ENCODE measurements around the gene RTN4IP1.
"Not testable (repeated sequence)": the region's sequence is repeated elsewhere in the genome, so short reads cannot be mapped to it uniquely, and the experiment has no call there.

The RTN4IP1 gene

DNA sequence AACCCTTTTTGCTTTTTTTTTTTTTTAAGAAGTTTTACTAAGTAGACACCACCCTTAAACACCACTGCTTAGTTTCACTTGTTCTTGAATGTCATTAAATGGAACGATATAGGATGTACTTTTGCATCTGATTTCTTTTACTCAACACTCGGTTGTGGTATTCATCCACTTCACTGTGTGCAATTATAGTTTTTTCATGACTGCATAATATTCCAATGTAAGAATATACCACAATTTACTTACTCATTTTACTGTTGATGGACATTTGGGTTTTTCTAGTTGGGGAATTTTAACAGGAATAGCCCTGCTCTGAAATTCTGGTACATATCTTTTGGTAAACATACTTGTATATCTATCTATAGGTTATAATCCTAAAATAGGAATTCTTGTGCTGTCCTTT is 29.9 kb downstream of the RTN4IP1 start:
- no peak for DNase-seq
- in situ Hi-C loops (cut with MboI; ENCODE audit: low pct_unique_long_range_greater_than_20kb, low sequenced_read_pairs): loop anchor here (25.0 kb wide), 1 partner anchor 388 kb away; no protein-coding TSS in a partner anchor

DNA sequence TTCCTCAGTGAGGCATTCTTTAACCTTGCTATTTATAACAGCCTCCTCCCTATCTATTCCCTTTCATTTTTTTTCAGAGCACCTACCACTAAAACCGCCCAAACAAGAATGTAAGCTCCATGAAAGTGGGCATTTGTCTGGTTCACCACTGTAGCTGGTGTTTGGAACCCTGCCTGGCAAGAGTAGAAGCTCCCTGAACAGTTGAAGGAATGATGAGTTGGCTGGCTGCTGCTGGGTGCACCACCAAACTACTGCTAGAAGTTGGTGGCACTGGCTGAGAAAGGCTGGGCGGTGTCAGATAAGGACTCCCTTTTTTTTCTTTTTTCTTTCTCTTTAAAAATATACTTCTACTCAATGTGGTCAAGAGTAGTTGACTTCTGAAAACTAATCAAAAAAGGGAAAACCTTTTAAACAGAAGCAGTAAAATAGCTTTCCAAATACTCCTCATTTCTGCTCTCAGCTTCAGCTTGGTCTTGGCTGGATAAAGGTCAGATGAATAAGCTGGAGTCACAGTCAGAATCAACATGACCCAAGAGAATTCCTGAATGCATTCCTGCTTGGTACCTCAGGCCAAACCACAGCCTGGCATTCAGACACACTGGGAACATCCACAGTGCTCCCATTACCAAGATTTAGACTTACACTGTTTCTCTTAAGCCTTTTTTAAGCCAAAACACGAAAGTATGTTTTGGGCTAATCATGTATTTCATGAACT is 38.0 kb downstream of the RTN4IP1 start:
- in situ Hi-C loops (cut with MboI; ENCODE audit: low pct_unique_long_range_greater_than_20kb, low sequenced_read_pairs): loop anchor here (25.0 kb wide), 1 partner anchor 396 kb away; no protein-coding TSS in a partner anchor

DNA sequence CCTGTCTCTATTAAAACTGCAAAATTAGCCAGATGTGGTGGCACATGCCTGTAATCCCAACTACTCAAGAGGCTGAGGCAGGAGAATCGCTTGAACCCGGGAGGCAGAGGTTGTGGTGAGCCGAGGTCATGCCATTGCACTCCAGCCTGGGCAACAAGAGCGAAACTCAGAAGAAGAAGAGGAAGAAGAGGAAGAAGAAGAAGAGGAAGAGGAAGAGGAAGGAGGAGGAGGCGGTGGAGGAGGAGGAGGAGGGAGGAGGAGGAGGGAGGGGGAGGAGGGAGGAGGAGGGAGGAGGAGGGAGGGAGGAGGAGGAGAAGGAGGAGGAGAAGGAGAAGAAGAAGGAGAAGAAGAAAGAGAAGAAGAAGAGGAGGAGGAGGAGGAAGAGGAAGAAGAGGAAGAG is 40.4 kb downstream of the RTN4IP1 start:
- in situ Hi-C loops (cut with MboI; ENCODE audit: low pct_unique_long_range_greater_than_20kb, low sequenced_read_pairs): loop anchor here (25.0 kb wide), 1 partner anchor 398 kb away; no protein-coding TSS in a partner anchor

More for the DNA sequence above, 38.0 kb downstream of the RTN4IP1 start:
- no peak for DNase-seq

DNA sequence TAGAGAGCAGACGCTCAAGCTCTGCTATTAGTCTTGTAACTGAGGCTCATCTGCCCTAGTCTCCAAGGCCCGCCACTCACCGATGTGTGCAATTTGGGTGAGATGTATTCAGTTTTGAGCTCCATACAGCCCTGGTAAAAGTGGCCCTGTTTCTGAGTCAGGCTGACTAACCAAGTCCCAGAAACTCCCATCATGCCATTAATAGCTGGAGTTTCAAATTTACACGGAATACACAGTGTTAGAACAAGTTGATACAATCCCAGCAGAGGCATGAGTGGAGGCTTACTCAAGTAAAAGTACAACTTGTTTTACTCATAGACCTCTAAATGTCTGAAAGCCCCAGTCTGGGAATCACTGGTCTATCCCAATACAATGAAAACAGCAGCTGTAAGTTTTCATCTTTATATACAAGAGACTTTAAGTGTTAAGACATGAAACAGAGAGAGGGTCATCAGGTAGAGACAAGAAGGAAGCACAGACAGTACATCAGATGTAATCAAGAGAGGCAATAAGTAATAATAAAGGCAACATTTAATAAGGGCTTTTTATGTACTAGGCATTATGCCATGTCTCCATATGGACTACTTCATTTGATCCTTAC is 42.4 kb downstream of the RTN4IP1 start:
- no peak for DNase-seq
- in situ Hi-C loops (cut with MboI; ENCODE audit: low pct_unique_long_range_greater_than_20kb, low sequenced_read_pairs): loop anchor here (25.0 kb wide), 1 partner anchor 400 kb away; no protein-coding TSS in a partner anchor

More for the DNA sequence above, 40.4 kb downstream of the RTN4IP1 start:
- not testable (repeated sequence) for DNase-seq

DNA sequence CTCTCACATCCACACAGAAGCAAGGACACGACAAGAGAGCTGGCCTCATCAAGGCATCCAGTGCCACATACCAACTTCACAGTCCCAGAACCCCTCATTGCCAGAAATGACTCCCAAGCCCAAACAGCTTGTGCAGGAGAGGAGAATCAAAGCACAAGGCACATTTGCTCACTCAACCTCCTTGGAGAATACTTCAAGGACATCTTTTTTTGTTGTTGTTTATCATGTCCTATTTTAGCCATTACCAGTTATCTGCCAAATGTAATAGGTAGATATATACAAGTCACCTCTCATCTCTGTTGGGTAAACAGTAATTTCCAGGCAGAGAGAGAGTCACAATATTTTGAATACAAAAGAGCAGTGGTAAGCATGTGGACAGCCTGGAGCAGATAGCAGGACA is 47.8 kb downstream of the RTN4IP1 start:
- DNase-seq: no peak
- in situ Hi-C loops (cut with MboI; ENCODE audit: low pct_unique_long_range_greater_than_20kb, low sequenced_read_pairs): loop anchor here (25.0 kb wide), 1 partner anchor 406 kb away; no protein-coding TSS in a partner anchor

DNA sequence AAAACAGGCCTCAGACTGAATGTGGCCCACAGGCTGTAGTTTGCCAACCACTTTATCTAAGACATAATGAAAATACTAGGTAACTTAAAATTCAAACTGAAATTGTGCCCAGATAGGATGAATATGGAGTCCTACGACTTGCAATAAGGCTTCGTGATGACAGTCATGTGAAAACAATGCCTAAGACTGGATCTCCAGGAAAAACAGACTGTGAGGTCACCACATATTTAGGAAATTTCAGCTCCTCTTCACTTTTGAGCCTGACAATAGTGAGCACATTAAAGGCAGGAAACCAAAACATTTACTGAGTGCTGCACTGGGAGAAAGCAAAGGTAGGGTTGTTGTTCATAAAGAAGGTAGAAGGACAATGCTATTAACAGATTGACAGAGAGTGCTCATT is 50.0 kb downstream of the RTN4IP1 start:
- DNase-seq: no peak
- in situ Hi-C loops (cut with MboI; ENCODE audit: low pct_unique_long_range_greater_than_20kb, low sequenced_read_pairs): loop anchor here (25.0 kb wide), 1 partner anchor 408 kb away; no protein-coding TSS in a partner anchor

DNA sequence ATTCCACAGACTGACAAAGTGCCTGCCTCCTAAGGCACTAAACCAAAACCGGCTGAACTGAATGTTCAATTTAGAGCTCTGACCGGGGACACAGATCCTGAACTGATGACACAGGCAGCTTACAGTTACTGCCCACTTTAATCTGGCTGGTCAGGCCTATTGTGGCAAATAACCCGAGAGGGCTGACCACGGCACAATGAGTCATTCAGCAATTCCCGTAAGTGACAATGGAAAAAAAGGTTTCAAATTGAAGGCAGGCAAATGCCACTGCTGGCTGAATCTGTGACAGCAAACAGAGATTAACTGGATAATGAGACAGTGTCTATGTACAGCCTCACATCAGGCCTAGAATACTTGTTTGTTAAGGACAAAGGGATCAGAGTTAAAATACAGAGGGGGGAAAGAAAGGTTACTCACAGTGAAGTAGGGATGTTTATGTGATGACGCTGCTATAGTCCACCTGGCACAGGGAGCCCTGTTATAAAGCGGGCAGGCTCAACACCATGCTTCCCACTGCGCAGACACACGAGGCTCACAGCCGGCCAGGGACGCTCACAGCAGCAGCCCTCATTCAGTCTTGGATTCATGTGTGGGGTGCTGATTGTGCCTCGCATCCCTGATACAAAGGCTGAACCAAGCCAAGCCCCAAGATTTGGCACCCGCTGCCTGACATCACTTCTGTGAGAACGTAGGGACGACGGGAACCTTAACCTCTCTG is 54.4 kb downstream of the RTN4IP1 start:
- in situ Hi-C loops (cut with MboI; ENCODE audit: low pct_unique_long_range_greater_than_20kb, low sequenced_read_pairs): loop anchor here (25.0 kb wide), 2 partner anchors 213 to 412 kb away; partner anchors contain the start of gene CRYBG1
- no peak for DNase-seq

DNA sequence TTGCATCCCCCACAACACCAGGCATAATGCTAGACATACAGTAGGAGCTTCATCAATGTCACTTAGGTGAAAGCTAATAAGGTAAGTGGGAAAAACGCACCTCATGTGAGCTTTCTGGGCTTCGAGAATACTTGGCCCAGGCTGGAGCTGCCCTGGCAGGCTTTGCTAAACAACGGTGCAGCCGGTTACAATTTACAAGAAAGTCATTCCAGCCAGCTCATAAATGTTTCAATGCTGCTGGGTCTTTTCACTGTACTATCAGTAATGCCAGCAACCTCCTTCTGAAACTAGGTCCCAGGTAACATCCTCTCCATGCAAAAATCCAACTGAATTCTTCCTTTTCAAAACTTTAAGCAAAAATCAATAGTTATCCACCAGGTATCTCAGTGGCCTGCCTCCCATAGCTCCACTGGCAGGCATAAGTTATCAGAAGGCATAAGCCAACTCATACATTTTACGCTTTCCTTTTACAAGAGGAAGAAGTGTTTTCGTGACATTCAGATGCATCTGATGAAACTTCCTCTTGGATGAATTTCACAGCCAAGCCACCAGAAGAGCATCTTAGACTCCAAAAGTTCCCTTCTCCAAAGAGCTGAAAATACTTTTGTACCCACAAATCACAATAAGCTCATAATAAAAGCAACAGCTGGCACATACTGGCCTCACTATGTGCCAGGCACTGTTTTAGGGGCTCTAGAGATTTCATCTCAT is 56.3 kb downstream of the RTN4IP1 start:
- in situ Hi-C loops (cut with MboI; ENCODE audit: low pct_unique_long_range_greater_than_20kb, low sequenced_read_pairs): loop anchor here (25.0 kb wide), 1 partner anchor 211 kb away; the partner anchor contains the start of gene CRYBG1
- DNase-seq: no peak

DNA sequence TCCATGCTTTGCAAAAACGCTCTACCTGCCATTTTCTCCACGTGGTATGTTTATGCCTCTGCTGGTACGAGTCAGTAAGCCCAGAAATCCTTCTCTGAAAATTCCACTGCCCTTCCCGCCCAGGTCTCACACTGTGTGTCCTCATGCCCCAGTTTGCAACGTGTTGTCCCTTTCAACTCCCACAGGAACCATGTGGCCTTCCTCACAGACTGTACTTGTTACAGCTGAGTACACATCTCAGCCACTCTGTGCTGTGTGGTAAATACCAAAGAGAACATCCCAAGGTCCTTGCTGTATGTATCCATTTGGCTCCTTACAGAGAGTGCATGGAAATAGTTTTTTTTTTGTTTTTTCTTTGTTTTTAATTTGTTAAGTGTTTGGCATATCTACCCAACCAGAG is 56.9 kb downstream of the RTN4IP1 start:
- in situ Hi-C loops (cut with MboI; ENCODE audit: low pct_unique_long_range_greater_than_20kb, low sequenced_read_pairs): loop anchor here (25.0 kb wide), 1 partner anchor 210 kb away; the partner anchor contains the start of gene CRYBG1
- no peak for DNase-seq

DNA sequence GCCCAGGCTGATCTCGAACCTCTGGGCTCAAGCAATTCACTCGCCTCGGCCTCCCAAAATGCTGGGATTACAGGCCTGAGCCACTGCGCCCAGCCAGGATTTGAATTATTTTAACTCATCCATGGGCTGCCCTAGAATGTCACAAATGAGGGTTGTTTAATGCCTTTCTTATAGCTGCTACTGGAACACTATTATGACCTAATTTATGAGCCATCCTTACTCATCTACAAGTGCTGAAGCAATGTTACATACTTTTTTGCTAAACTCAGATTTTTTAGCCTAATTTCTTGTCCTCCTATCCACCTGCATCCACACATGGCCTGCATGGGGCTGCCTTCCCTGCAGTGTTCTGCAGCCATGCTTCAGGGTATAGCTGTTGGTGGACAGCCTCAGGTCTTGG is 59.9 kb downstream of the RTN4IP1 start:
- DNase-seq: no peak
- in situ Hi-C loops (cut with MboI; ENCODE audit: low pct_unique_long_range_greater_than_20kb, low sequenced_read_pairs): loop anchor here (10.0 to 25.0 kb wide), 2 partner anchors 125 to 207 kb away; partner anchors contain the start of gene CRYBG1

DNA sequence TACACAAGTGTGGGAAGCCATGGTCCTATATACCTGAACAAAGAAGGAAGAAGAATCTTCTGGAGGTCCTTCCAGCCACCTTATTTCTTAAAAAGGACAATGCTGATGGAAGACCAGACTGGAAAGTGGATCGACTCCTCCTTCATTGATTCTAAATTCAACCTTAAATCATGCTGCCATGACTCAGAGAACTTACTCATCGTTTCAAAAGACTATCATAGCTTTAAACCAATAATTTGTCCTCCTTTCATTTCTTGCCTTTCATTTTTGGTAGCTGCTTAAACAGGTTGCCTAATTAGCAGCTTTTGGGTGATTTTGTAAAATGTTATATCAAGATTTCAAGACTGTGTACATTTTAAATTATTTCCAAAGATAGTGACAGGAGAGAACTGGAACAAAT is 60.8 kb downstream of the RTN4IP1 start:
- in situ Hi-C loops (cut with MboI; ENCODE audit: low pct_unique_long_range_greater_than_20kb, low sequenced_read_pairs): loop anchor here (10.0 to 25.0 kb wide), 2 partner anchors 124 to 206 kb away; partner anchors contain the start of gene CRYBG1
- DNase-seq: no peak

DNA sequence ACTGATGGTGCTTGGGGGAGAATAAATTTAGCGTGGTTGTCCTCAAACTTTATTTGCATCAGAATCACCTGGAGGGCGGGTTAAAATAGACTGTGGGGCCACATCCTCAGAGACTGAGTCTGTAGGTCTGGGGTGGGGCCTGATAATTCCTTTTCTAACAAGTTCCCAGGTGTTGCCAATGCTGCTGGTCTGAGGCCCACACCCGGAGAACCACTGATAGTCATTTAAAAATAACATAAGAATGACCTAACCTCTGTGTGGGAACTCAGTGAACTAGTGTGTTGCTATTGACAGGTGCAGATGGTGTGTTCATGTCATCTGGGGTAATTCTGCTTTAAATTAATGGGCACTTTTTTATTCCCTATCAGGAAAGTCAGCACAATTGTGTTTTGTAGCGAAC is 64.8 kb downstream of the RTN4IP1 start:
- in situ Hi-C loops (cut with MboI; ENCODE audit: low pct_unique_long_range_greater_than_20kb, low sequenced_read_pairs): loop anchor here (10.0 to 25.0 kb wide), 2 partner anchors 120 to 202 kb away; partner anchors contain the start of gene CRYBG1
- no peak for DNase-seq

DNA sequence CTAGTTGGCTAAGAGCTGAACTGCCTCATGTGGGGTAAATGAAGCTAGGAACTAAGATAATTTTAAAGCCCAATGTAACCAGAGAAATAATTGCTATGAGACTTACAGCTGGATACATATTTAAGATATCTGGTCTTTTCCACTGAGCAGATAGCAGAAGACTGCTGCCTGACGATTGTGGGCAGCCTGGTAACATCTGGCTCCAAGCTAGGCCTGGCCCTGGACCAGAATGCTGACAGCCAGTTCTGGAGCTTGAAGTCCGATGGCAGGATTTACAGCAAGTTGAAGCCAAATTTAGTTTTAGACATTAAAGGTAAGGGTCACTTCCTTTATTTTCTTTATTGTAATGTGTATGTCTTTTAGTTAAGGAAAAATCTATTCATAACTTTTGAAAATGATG is 65.7 kb downstream of the RTN4IP1 start:
- in situ Hi-C loops (cut with MboI; ENCODE audit: low pct_unique_long_range_greater_than_20kb, low sequenced_read_pairs): loop anchor here (10.0 to 25.0 kb wide), 2 partner anchors 119 to 201 kb away; partner anchors contain the start of gene CRYBG1
- no peak for DNase-seq

DNA sequence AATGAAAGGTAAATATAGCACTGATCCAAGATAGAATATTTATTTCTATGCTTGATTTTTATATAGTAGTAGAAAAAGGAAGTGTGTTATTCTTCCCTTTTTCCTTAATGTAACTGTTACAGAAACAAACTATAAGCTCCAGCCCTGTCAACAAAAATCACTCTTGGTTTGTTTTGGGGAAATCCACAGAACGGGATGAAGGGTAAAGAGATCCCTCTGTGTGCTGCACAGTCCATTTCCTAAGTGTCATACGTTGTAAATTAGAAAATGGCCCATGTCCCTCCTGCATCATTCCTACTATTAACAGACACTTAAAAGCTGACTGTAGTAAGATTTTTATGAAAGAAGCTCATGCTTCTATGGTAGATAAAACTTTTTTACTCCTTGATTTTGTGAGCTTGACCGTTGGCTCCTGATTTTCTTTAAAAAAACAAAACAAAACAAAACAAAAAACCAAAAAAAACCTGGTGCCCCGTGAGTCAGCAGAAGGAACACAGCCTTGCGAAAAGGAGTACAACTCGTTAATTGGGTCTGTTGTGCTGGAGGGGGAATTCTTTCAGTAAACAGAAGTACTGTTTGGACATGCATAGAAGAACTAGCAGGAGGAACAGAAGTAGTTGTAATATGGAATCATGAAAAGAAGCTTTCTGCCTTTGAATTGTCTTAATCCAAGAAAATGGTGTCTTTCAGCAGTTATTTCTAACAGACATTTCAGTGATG is 67.5 kb downstream of the RTN4IP1 start:
- no peak for DNase-seq
- in situ Hi-C loops (cut with MboI; ENCODE audit: low pct_unique_long_range_greater_than_20kb, low sequenced_read_pairs): loop anchor here (10.0 to 25.0 kb wide), 2 partner anchors 117 to 200 kb away; partner anchors contain the start of gene CRYBG1

DNA sequence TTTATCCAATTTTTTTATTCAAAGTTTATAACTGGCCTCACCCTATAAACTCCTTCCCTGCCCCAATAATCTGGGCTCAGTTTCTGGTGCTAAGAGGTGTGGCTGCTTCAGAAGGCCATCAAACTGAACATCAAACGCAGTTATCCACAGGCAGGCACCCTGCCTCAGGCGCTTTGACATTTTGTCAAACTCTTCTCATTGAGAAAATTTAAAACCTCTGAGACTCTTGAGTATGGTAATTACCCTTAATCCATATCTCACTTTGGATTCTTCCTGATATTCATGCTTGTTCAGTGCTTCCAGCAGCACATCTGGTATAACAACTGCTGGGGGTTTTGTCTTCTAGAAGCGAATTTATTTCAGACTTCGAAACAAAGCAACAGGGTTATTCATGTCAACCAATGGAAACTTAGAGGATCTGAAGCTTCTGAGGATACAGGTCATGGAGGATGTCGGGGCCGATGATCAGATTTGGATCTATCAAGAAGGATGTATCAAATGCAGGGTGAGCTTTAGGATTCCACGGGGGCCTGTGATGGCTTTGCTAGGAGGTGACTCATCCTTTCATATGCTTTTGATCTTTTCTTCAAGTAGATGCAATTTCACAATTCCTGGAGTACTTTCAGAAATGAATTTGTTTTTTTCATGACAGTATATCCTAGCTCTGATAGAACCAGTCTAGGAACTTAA is 68.2 kb downstream of the RTN4IP1 start:
- in situ Hi-C loops (cut with MboI; ENCODE audit: low pct_unique_long_range_greater_than_20kb, low sequenced_read_pairs): loop anchor here (10.0 to 25.0 kb wide), 2 partner anchors 116 to 199 kb away; partner anchors contain the start of gene CRYBG1
- DNase-seq: no peak

DNA sequence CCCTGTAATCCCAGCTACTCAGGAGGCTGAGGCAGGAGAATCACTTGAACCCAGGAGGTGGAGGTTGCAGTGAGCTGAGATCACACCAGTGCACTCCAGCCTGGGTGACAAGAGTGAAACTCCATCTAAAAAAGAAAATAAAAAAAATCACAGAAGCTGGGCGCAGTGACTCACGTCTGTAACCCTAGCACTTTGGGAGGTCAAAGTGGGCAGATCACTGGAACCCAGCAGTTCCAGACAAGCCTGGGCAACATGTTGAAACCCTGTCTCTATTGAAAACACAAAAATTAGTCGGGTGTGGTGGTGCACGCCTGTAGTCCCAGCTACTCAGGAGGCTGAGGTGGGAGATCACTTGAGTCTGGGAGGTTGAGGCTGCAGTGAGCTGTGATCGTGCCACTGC is 69.6 kb downstream of the RTN4IP1 start:
- in situ Hi-C loops (cut with MboI; ENCODE audit: low pct_unique_long_range_greater_than_20kb, low sequenced_read_pairs): loop anchor here (10.0 to 25.0 kb wide), 2 partner anchors 115 to 197 kb away; partner anchors contain the start of gene CRYBG1
- not testable (repeated sequence) for DNase-seq

DNA sequence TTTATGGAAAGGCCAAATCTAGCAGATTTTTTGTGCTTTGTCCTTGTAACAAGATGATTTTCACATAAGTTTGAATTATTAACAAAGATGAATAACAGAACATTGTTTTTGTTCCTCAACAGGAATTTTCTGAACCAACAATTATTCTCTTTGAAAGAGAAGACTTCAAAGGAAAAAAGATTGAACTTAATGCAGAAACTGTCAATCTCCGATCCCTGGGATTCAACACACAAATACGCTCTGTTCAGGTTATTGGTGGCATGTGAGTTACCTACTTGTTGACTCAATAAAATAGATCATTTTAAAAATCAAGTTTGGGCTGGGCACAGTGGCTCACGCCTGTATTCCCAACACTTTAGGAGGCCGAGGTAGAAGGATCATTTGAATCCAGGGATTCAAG is 70.9 kb downstream of the RTN4IP1 start:
- no peak for DNase-seq
- in situ Hi-C loops (cut with MboI; ENCODE audit: low pct_unique_long_range_greater_than_20kb, low sequenced_read_pairs): loop anchor here (25.0 kb wide), 1 partner anchor 196 kb away; the partner anchor contains the start of gene CRYBG1
